Pancreas (tissue), 10 donors: ENCODE measurements around the gene NPAS1. TPM values are rescaled to one million over a fixed set of nuclear protein-coding genes. Genes with fewer than 3 reads are reported as not detected.

Source experiments
- ATAC-seq, 4 donors: fragments of 200-7000 bp; cut with Tn5 transposase; one replicate each; pipeline versions ENCODE4 v1.8.0 to v1.9.1; 2020; ENCODE audit warnings: mild to moderate bottlenecking in 4 of 4, moderate library complexity in 4 of 4
- DNase-seq, 6 donors: peaks; one replicate each; pipeline ENCODE4 v3.0.0-alpha.2; 2020
- FAIRE-seq: peaks from 2 replicates; lab custom pipeline; 2012; peaks lifted over from hg19 to GRCh38; lab: Jason Lieb, UNC
- H3K27ac ChIP-seq, 4 donors: fragments of 200-600 bp; sonication (generic); 1 replicate in 3 of 4; 2 replicates in 1 of 4; pipeline versions ENCODE4 v1.5.0 to v1.8.0; 2020
- H3K27me3 ChIP-seq, 4 donors: fragments of 200-600 bp; one replicate each; pipeline ENCODE4 v1.8.0; 2021
- H3K36me3 ChIP-seq, 3 donors: fragments of 200-600 bp; sonication (generic) in 1 of 3; one replicate each; pipeline versions ENCODE4 v1.5.0 to v1.8.0; 2020 to 2021
- H3K4me1 ChIP-seq, 3 donors: fragments of 200-600 bp; one replicate each; pipeline ENCODE4 v1.8.0; 2021
- H3K4me3 ChIP-seq, 4 donors: fragments of 200-600 bp; sonication (generic) in 2 of 4; one replicate each; pipeline versions ENCODE4 v1.5.0 to v1.8.0; 2020 to 2021
- H3K9me3 ChIP-seq, 4 donors: fragments of 200-600 bp; one replicate each; pipeline ENCODE4 v1.8.0; 2021
- CTCF ChIP-seq, 4 donors: fragments of 200-600 bp; sonication (generic) in 3 of 4; IDR thresholded peaks; one replicate each; pipeline versions ENCODE4 v1.5.0 to v1.8.0; 2021; ENCODE audit warnings: antibody characterized with exemption in 4 of 4
- WGBS, 2 donors: extraction: QIAGEN DNeasy Blood & Tissue Kit; methylation state at CpG; one replicate each; pipeline ENCODE4 v1.1.7; 2013; 5-methylcytosine and 5-hydroxymethylcytosine counted together
- intact Hi-C, 3 donors: fragments of 100-400 bp; cut with DNase I; formaldehyde crosslinking; loops; one replicate each; pipeline versions ENCODE4 v1.11.1 to v1.14.2; 2022
- polyA plus RNA-seq, 2 donors: library from polyadenylated mRNA; stranded (reverse); fragments of 200-250 nt; gene quantifications; one replicate each; pipeline ENCODE4 v1.2.3, GENCODE V29; 2013
- total RNA-seq, 6 donors: library from RNA; stranded (reverse); fragmentation: NEBNext Ultra II Directional in 4 of 6; extraction: Animal tissue kit (Norgen Biotek cat#: 25700) in 4 of 6; gene quantifications; one replicate each; pipeline versions ENCODE4 v1.2.1 to v1.2.4, GENCODE V29; 2021 to 2023
- donor health status: healthy with polysubstance abuse.
- donor health status: DM: no; HTN: no; CAD: no; lungs with moderate emphysema.
- donor health status: DM: no; HTN: no; CAD: no.
- donor health status: control.
- donor health status: control.
- donor health status: Bipolar disorder and iron deficiency.
- donor health status: DM: yes; HTN: yes; CAD: no.
- donor health status: DM: no; HTN: no; CAD: no.
- donor health status: DM: no; HTN: no; CAD: no.
- donor health status: DM: yes; HTN: yes; CAD: no.

The NPAS1 gene
- total and polyA plus RNA-seq, 8 donors = 0.12 to 0.49 (median 0.28) TPM

GRCh38 chr19:46975011-46975924 lies 44.4 kb upstream of the NPAS1 start:
- H3K27ac ChIP-seq = peak overlapping the region; percentile 28 to 81 (median 62)
- peaks cover 32 to 34% (median 33%) of the 10 kb centered on the region in 3 donors for H3K4me1 ChIP-seq
- FAIRE-seq = no peak
- no peaks in the 10 kb centered on the region for H3K9me3 ChIP-seq
- no peak overlapping the region for H3K4me3 ChIP-seq
- 63 to 65% methylated on average over 16 of the region's 16 CpGs for WGBS, 2 donors
- intact Hi-C loops = no loop called here
- ATAC-seq = no peak
- H3K27me3 ChIP-seq = no peaks in the 10 kb centered on the region
- TF ChIP-seq CTCF (IDR thresholded peaks at IDR 0.05) = no peak
- H3K36me3 ChIP-seq = no peaks in the 10 kb centered on the region
- DNase-seq = no peak

GRCh38 chr19:46975925-46976782 lies 43.5 kb upstream of the NPAS1 start:
- H3K4me3 ChIP-seq = no peak overlapping the region
- H3K4me1 ChIP-seq = peaks cover 32 to 34% (median 33%) of the 10 kb centered on the region in 3 donors
- 16 to 17% methylated on average over 18 of the region's 18 CpGs for WGBS, 2 donors

GRCh38 chr19:46976845-46977320 lies 42.8 kb upstream of the NPAS1 start:
- H3K4me1 ChIP-seq = peaks cover 32 to 34% (median 33%) of the 10 kb centered on the region in 3 donors
- H3K27me3 ChIP-seq = no peaks in the 10 kb centered on the region
- no peak for DNase-seq
- peak; percentile 14 to 45 (median 33) for ATAC-seq
- TF ChIP-seq CTCF (IDR thresholded peaks at IDR 0.05) = no peak
- H3K27ac ChIP-seq = peak overlapping the region; percentile 42 to 81 (median 62)
- intact Hi-C loops = no loop called here
- H3K36me3 ChIP-seq = no peaks in the 10 kb centered on the region
- WGBS, 2 donors = 52 to 55% methylated on average over 8 of the region's 8 CpGs
- FAIRE-seq = no peak
- H3K4me3 ChIP-seq = no peak overlapping the region
- no peaks in the 10 kb centered on the region for H3K9me3 ChIP-seq

More at GRCh38 chr19:46975925-46976782, 43.5 kb upstream of the NPAS1 start:
- Histone ChIP-seq H3K9me3 (no peaks in the 10 kb centered on the region), H3K27ac (peak overlapping the region; percentile 42 to 81 (median 62)), H3K27me3 (no peaks in the 10 kb centered on the region), H3K36me3 (no peaks in the 10 kb centered on the region)
- FAIRE-seq (no peak), DNase-seq (peak; percentile 84 to 97 (median 92)), ATAC-seq (peak; percentile 92 to 95 (median 94))
- intact Hi-C loops = no loop called here
- no peak for TF ChIP-seq CTCF (IDR thresholded peaks at IDR 0.05)

GRCh38 chr19:46977548-46977947 lies 42.1 kb upstream of the NPAS1 start:
- 82 to 83% methylated on average over 7 of the region's 7 CpGs for WGBS, 2 donors
- peaks cover 32 to 34% (median 33%) of the 10 kb centered on the region in 3 donors for H3K4me1 ChIP-seq
- H3K4me3 ChIP-seq = no peak overlapping the region
- intact Hi-C loops = no loop called here
- no peak for FAIRE-seq
- peak overlapping the region; percentile 42 to 81 (median 62) for H3K27ac ChIP-seq
- no peak for DNase-seq
- H3K36me3 ChIP-seq = no peaks in the 10 kb centered on the region
- no peak for TF ChIP-seq CTCF (IDR thresholded peaks at IDR 0.05)
- H3K9me3 ChIP-seq = no peaks in the 10 kb centered on the region
- no peaks in the 10 kb centered on the region for H3K27me3 ChIP-seq
- ATAC-seq = no peak
